Stomach (tissue), 9 donors: ENCODE results near the gene IGSF9B. TPM values are rescaled to one million over a fixed set of nuclear protein-coding genes. Genes with fewer than 3 reads are reported as not detected.

Source experiments
- DNase-seq, 2 donors: peaks; one replicate each; pipeline versions ENCODE4 v3.0.0 to v3.0.0-alpha.2; 2013 to 2019
- H3K27ac ChIP-seq, 5 donors: fragments of 200-600 bp in 4 of 5; sonication (generic) in 4 of 5; one replicate each; pipeline ENCODE4 v1.5.1; 2013 to 2019; ENCODE audit warnings: mild to moderate bottlenecking in 1 of 5, moderate library complexity in 1 of 5
- H3K27me3 ChIP-seq, 3 donors: fragments of 200-600 bp; sonication (generic); one replicate each; pipeline ENCODE4 v1.5.1; 2017 to 2019; ENCODE audit warnings: mixed run types in 1 of 3
- H3K36me3 ChIP-seq, 4 donors: fragments of 200-600 bp; sonication (generic); 1 replicate in 3 of 4; 2 replicates in 1 of 4; pipeline ENCODE4 v1.5.1; 2016 to 2019
- H3K4me1 ChIP-seq, 4 donors: fragments of 200-600 bp; sonication (generic); one replicate each; pipeline ENCODE4 v1.5.1; 2016 to 2019
- H3K4me3 ChIP-seq, 4 donors: fragments of 200-600 bp; sonication (generic) in 3 of 4; one replicate each; pipeline ENCODE4 v1.5.1; 2016 to 2019; ENCODE audit warnings: mild to moderate bottlenecking in 1 of 4
- H3K9me3 ChIP-seq, 4 donors: fragments of 200-600 bp; sonication (generic); one replicate each; pipeline ENCODE4 v1.5.1; 2016 to 2019
- EP300 ChIP-seq: sonication (generic); formaldehyde crosslinking; IDR thresholded peaks from one replicate; pipeline ENCODE4 v1.6.1; 2017; ENCODE audit warnings: antibody characterized with exemption
- POLR2A ChIP-seq, 4 donors: fragments of 450-650 bp; IDR thresholded peaks; one replicate each; pipeline ENCODE4 v1.6.1; 2016; ENCODE audit warnings: antibody characterized with exemption in 4 of 4, control low read depth in 2 of 4, mild to moderate bottlenecking in 1 of 4, moderate library complexity in 1 of 4
- POLR2AphosphoS5 ChIP-seq, 3 donors: sonication (generic); formaldehyde crosslinking; IDR thresholded peaks; one replicate each; pipeline ENCODE4 v1.6.1; 2016; ENCODE audit warnings: antibody characterized with exemption in 3 of 3
- WGBS, 5 donors: extraction: QIAGEN DNeasy Blood & Tissue Kit in 3 of 5; methylation state at CpG; one replicate each; pipeline versions ENCODE4 v1.1.5 to v1.1.7; 2013 to 2018; 5-methylcytosine and 5-hydroxymethylcytosine counted together
- intact Hi-C: fragments of 100-400 bp; cut with DNase I; formaldehyde crosslinking; loops from one replicate; pipeline ENCODE4 v1.15.1; 2023; ENCODE audit warnings: low total_unique reads
- polyA plus RNA-seq, 3 donors: library from polyadenylated mRNA; stranded (reverse); fragments of 200-250 nt; gene quantifications; one replicate each; pipeline ENCODE4 v1.2.3, GENCODE V29; 2013
- total RNA-seq, 5 donors: library from RNA; depleted of rRNA; stranded (reverse); fragments of >200 nt; gene quantifications; one replicate each; pipeline versions ENCODE4 v1.1.0 to v1.2.3, GENCODE V29; 2014 to 2016
- TF ChIP-seq, protein P1 (sequence below), 7 experiments: fragments of 450-650 bp in 4 of 7; fragments of 200-600 bp in 3 of 7; sonication (generic) in 3 of 7; IDR thresholded peaks; one replicate each; pipeline ENCODE4 v1.5.1; 2016 to 2019; ENCODE audit warnings: antibody characterized with exemption in 7 of 7, control low read depth in 2 of 7, mild to moderate bottlenecking in 1 of 7
- donor health status: healthy with polysubstance abuse.
- donor health status: Bipolar disorder and iron deficiency.
- donor health status: healthy.

IGSF9B gene
- total and polyA plus RNA-seq, 8 donors, result 0.44 to 22.3 (median 4.6) TPM; not detected in 1

DNA sequence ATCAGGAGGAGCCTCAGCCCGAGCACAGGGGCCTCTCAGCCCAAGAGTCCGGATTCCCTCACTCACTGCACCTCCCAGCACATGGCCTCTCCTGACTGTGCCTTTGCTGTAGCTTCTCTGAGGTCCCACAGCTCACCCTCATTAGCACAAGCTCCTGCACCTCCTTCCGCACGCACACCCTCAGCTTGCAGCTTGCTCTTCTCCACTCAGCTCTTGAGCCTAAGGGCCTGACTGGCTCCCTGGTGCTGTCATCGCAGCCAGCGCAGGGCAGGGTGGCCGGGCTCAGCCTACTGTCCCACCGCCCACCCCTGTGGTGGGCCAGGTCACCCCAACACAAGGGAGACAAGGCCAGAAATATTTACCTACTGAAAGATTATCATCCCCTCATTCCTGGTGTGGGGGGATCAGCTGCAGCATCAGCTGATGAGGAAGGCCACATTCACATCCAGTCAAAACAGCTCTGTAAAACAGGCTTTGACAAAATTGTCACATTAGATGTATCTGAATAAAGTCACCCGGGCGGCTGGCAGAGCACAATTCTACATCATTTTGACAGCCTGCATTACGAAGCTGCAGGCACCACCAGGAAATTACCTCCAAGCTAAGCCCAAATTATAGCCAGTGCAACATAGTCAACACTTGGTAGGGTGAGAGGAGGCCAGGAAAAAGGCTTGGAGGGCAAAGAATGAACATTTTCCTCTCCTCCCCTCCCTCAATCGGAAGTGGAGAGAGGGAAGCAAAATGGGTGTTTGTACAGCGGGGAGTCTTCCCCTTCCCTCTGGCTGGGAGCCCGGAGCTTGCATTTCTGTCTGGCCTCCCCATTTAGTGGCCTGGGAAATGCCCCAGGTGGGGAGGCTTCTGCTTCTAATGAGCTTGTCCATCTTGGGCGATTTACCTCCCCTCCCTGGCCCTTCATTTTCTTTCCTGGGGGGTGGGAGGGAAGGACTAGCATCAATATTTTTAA lies 29.5 kb upstream of the IGSF9B start:
- no peak overlapping the region for H3K4me3 ChIP-seq
- no peak for DNase-seq

DNA sequence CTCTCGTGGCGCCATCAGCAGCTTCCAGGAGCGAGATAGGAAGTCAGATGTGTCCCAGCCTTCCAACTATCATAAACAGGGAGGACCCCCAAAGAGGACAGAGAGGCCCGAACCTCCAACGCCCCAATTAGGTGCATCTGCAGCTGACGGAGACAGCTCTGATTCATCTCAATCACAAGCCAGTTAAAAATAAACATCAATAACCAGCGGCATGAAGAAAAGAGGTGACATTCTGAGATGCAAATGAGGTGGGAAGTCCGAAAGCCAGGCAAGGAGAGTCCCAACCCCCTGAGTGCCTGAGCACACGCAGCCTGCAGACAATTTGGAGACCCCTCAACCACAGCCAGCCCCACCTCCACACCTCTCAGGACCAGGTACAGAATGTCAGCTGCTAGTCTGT lies 28.1 kb upstream of the IGSF9B start:
- intact Hi-C loops, result no loop called here
- no peaks in the 10 kb centered on the region for H3K9me3 ChIP-seq
- TF ChIP-seq, protein P1, sequence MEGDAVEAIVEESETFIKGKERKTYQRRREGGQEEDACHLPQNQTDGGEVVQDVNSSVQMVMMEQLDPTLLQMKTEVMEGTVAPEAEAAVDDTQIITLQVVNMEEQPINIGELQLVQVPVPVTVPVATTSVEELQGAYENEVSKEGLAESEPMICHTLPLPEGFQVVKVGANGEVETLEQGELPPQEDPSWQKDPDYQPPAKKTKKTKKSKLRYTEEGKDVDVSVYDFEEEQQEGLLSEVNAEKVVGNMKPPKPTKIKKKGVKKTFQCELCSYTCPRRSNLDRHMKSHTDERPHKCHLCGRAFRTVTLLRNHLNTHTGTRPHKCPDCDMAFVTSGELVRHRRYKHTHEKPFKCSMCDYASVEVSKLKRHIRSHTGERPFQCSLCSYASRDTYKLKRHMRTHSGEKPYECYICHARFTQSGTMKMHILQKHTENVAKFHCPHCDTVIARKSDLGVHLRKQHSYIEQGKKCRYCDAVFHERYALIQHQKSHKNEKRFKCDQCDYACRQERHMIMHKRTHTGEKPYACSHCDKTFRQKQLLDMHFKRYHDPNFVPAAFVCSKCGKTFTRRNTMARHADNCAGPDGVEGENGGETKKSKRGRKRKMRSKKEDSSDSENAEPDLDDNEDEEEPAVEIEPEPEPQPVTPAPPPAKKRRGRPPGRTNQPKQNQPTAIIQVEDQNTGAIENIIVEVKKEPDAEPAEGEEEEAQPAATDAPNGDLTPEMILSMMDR (IDR thresholded peaks at IDR 0.05), result no peak
- TF ChIP-seq EP300 (no peak), POLR2AphosphoS5 (IDR thresholded peaks at IDR 0.05) (no peak), POLR2A (IDR thresholded peaks at IDR 0.05) (no peak)
- 70 to 83% (median 75%) methylated on average over 9 of the region's 9 CpGs for WGBS, 5 donors
- no peak for DNase-seq
- H3K36me3 ChIP-seq, result no peaks in the 10 kb centered on the region
- no peaks in the 10 kb centered on the region for H3K4me1 ChIP-seq
- peaks cover 0 to 11% (median 0%) of the 10 kb centered on the region in 3 donors for H3K27me3 ChIP-seq
- no peak overlapping the region for H3K27ac ChIP-seq
- no peak overlapping the region for H3K4me3 ChIP-seq

More for the DNA sequence above, 29.5 kb upstream of the IGSF9B start:
- H3K27ac ChIP-seq, result no peak overlapping the region
- WGBS, 5 donors, result 64 to 77% (median 69%) methylated on average over 15 of the region's 15 CpGs
- H3K27me3 ChIP-seq, result peaks cover 0 to 26% (median 4%) of the 10 kb centered on the region in 3 donors
- intact Hi-C loops, result no loop called here
- no peak for TF ChIP-seq POLR2A (IDR thresholded peaks at IDR 0.05)
- no peak for TF ChIP-seq POLR2AphosphoS5 (IDR thresholded peaks at IDR 0.05)
- TF ChIP-seq, protein P1 (IDR thresholded peaks at IDR 0.05), result no peak
- no peak for TF ChIP-seq EP300
- no peaks in the 10 kb centered on the region for H3K9me3 ChIP-seq
- no peaks in the 10 kb centered on the region for H3K4me1 ChIP-seq
- no peaks in the 10 kb centered on the region for H3K36me3 ChIP-seq

- Histone ChIP-seq H3K4me3 (no peak overlapping the region), H3K27me3 (peaks cover 0 to 11% (median 0%) of the 10 kb centered on the region in 3 donors), H3K9me3 (no peaks in the 10 kb centered on the region), H3K27ac (no peak overlapping the region), H3K4me1 (no peaks in the 10 kb centered on the region), H3K36me3 (no peaks in the 10 kb centered on the region)
- intact Hi-C loops, result no loop called here
- 77 to 86% (median 84%) methylated on average over 24 to 28 of the region's 28 CpGs for WGBS, 5 donors
- TF ChIP-seq, protein P1 (IDR thresholded peaks at IDR 0.05), result no peak
- TF ChIP-seq POLR2AphosphoS5 (IDR thresholded peaks at IDR 0.05), result no peak
- DNase-seq, result no peak
These were observed 27.0 kb upstream of the IGSF9B start for GRCh38 chr11:133983660-133984316.

DNA sequence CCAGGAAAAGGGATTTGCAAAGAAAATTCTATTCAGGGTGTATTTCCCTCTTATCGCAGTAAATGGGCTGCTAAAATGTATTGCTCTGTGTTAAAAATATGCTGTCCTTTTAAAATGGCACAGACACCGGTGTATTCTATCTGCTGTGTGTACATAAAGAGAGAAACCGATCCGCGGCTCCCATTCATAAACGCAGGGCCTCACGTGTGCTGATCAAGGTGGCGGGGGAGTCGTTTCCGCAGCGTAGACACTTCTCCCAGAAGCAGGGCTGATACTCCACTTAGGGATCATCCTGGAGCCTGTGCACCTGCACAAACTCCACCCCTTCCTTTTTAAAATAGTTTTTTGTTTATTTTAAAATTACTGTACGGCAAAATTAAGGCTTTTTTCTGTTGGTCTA lies 26.1 kb upstream of the IGSF9B start:
- 56 to 79% (median 69%) methylated on average over 12 of the region's 12 CpGs for WGBS, 5 donors
- H3K9me3 ChIP-seq, result no peaks in the 10 kb centered on the region
- H3K4me3 ChIP-seq, result no peak overlapping the region
- DNase-seq, result no peak
- intact Hi-C loops, result no loop called here
- no peaks in the 10 kb centered on the region for H3K4me1 ChIP-seq
- no peaks in the 10 kb centered on the region for H3K36me3 ChIP-seq
- peaks cover 0 to 11% (median 0%) of the 10 kb centered on the region in 3 donors for H3K27me3 ChIP-seq
- no peak for TF ChIP-seq POLR2AphosphoS5 (IDR thresholded peaks at IDR 0.05)
- TF ChIP-seq EP300, result no peak
- TF ChIP-seq, protein P1 (IDR thresholded peaks at IDR 0.05), result no peak
- H3K27ac ChIP-seq, result no peak overlapping the region
